Measurements from ENCODE around the gene WDR18.
"Not testable (repeated sequence)": the region's sequence is repeated elsewhere in the genome, so short reads cannot be mapped to it uniquely, and the experiment has no call there.

WDR18 gene

GRCh38 chr19:1009981-1010538 is 25.9 kb downstream of the WDR18 start:
- DNase-seq = no peak

GRCh38 chr19:1010586-1011510 is 26.7 kb downstream of the WDR18 start:
- no peak for DNase-seq

DNA sequence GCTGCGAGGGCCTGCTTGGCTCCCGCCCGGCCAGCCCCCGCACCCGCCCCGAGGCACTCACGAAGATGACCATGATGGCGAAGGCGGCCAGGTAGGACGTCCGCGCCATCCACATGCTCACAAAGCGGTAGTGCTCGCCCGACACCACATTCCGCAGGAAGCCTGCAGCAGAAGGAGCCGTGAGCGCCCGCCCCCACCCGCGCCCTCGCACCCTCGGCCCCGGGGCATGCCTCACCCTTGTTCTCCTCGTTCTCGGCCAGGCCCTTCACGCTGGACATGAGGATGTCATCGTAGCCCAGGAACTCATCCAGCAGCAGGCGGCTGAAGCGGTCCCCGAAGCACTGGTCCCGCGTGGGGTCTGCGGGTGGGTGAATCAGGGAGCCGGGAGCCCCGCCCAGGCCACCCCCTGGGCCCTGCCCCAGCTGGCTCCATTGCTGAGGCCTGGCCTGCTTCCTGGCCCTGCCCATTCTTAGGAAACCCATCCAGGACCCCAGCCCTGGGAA is 27.7 kb downstream of the WDR18 start:
- DNase-seq = no peak

DNA sequence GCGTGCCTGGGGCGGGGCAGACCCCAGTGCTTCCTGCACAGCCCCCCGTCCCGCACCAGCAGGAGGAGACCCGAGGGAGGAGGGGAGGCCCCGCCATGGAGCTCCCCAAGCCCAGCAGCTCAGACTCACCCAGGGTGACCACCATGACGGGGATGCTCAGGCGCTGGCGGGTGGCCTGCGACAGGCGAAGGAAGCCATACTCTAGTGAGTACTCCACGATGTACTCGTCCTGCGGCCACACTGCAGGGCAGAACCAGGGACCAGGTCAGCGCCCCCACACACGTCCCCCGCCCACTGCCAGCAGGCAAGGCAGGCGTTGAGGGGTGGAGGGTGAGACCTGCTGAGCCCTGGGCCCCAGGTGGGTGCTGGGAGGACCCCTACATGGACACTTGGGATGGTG is 28.2 kb downstream of the WDR18 start:
- no peak for DNase-seq

GRCh38 chr19:1013218-1013617 is 29.1 kb downstream of the WDR18 start:
- no peak for DNase-seq

DNA sequence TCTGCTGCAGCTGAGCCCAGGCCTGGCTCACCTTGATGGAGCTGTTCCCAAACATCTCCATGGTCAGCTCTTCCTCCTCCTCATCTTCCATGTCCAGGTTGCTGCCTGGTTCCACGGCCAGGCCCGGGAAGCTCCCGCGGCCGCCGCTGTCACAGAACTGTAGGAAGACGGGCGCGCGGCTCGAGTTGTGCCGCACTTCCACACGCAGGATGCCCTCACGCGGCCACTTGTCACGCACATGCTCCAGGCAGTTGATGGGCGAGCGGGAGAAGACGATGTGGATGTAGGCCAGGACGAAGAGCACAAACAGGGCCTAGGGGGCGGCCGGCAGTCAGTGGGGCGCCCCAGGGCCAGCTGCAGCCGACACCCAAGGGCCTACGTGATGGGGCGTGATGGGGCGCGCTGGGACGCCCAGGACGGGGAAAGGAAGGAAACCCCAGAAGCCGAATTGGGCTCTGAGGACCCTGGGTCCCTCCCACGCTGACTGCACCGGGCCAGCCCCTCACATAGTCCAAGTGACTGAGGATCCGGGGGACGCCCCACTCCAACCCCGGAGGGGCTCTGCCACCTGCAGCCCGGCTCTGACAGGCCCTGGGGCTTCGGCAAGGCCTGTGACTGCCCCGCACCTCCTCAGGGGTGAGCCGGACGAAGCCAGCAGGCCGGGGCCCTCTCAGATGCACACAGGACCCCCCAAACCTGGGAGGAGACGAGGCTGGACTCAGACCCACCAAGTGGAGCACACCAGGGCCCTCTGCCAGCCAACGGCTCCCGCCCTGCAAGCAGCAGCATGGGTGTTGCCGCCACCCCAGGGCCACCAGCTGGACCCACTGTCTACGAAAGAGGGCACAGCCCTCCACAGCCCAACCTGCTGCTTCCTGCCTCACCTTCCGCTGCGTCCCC is 30.3 kb downstream of the WDR18 start:
- DNase-seq = no peak

DNA sequence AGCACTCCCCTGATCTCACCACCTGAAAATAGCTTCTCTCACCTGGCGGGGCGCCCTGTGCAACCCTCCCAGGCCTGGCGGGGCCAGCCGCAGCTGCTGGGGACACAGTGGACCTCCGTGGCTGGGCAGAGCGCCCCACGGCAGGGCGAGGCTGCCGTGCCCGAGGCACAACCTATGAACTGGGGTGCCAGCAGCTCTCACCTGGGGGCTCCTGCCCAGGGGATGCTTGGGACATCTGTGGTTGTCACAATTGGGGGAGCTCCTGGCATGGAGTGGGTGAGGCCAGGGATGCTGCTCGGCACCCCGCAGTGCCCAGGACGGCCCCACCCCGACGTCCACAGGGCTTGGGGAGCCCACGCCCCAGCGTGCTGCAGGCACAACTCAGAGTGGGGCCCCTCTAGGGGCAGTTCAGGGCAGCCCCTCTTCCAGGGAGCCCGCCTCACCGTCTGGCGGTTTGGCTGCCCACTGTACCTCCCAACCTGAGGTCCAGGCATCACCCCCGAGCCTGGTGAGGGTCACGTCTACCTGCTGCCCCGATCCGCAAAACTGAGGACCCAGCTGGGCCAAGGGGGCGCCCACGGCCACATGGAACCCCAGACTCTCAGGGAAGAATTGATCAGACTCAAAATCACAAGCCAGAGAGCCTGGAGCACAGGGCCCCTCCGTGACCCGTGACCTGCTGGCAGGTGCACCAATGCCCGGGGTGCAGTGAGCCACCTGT is 31.1 kb downstream of the WDR18 start:
- no peak for DNase-seq

GRCh38 chr19:1015782-1016646 is 31.9 kb downstream of the WDR18 start:
- DNase-seq = no peak

GRCh38 chr19:1016647-1017114 is 32.5 kb downstream of the WDR18 start:
- no peak for DNase-seq

GRCh38 chr19:1017115-1017905 is 33.2 kb downstream of the WDR18 start:
- no peak for DNase-seq

DNA sequence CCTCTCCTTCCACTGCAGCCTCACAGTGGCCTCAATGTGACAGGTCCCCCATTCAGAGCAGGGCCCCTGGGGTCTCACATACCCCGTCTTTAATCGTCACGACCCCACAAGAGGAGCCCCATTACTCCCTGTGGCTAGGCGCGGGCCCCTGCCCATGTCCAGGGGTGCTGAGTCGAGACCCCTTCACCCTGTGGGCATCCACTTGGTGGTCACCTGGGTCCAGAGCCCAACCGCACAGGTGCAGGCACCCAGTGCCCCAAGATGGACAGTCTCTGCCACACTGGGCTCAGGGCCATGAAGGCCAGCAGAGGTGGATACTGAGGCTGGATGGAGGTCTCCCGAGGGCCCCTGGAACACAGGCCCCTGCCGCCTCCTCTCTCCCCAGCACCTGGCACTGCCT is 33.8 kb downstream of the WDR18 start:
- no peak for DNase-seq

- no peak for DNase-seq
Measured at GRCh38 chr19:1018393-1018792, 34.2 kb downstream of the WDR18 start.

DNA sequence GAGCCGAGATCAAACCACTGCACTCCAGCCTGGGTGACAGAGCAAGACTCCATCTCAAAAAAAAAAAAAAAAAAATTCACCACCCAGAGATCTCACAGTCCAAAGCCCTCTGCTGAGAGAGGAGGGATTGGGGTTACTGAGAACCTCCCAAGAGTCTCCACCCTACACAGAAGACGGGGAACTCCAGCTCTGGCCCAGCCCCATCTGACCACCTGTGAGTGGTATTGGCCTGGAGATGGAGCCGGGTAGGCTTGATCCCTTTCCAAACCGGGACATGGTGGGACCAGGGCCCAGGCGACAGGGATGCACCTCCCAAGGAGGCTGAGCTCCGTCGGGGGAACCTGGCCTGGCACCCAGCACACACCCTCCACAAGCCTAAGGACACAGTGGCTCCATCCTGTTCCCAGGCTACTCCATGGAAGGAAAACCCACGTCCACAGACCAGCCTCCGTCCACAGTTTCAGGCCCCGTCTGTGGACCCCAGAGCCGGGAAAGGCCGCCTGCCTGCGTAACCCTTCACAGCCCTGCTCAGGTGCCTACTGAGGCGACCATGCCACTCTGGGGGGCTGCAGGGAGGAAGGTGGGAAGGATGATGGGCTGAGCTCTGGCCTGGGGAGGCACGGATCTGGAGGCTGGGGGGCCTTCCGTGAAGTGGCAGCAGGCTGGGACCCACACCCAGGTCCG is 34.9 kb downstream of the WDR18 start:
- DNase-seq = no peak

GRCh38 chr19:1019616-1019961 is 35.4 kb downstream of the WDR18 start:
- DNase-seq = no peak

- DNase-seq = peak; percentile 35
Measured at GRCh38 chr19:1019980-1020867, 36.1 kb downstream of the WDR18 start.

- peak; percentile 98 for DNase-seq
Measured at GRCh38 chr19:1020868-1021425, 36.8 kb downstream of the WDR18 start, which contains the start of gene TMEM259. Gene TMEM259 (minus strand): TSS chr19:1021123. CDS start chr19:1020996, 127 bp downstream.

DNA sequence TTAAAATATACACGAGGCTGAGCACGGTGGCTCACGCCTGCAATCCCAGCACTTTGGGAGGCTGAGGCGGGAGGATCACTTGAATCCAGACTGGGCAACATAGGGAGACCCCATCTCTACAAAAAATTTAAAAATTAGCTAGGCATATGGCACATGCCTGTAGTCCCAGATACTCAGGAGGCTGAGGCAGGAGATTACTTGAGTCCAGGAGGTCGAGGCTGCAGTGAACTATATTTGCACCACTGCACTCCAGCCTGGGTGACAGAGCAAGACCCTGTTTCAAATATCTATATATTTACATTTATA is 39.7 kb downstream of the WDR18 start:
- not testable (repeated sequence) for DNase-seq

- DNase-seq = not testable (repeated sequence)
Measured at GRCh38 chr19:1025080-1025479, 40.9 kb downstream of the WDR18 start.
